ENCODE data around the gene ARHGEF17. TPM values are rescaled to one million over a fixed set of nuclear protein-coding genes. Genes with fewer than 3 reads are reported as not detected.

Gene ARHGEF17
- total and polyA plus RNA-seq, 3 donors from 2014 or later, result 29.4 to 58.5 (median 50.1) TPM

- Histone ChIP-seq H3K9me3 (no peaks in the 10 kb centered on the region), H3K4me3 (no peak overlapping the region), H3K27ac (no peak overlapping the region), H3K36me3 (ENCODE audit: low read depth, missing control alignments) (no peaks in the 10 kb centered on the region), H3K4me1 (no peaks in the 10 kb centered on the region), H3K27me3 (no peaks in the 10 kb centered on the region)
- DNase-seq, result no peak
- TF ChIP-seq POLR2A (IDR thresholded peaks at IDR 0.05) (no peak), CTCF (IDR thresholded peaks at IDR 0.05) (no peak)
- WGBS, 2 donors, result 79 to 84% methylated on average over 4 of the region's 4 CpGs
- intact Hi-C loops (cut with DNase I; ENCODE audit: low total_unique reads), result no loop called here
Measured at GRCh38 chr11:73266646-73267020, 41.4 kb upstream of the ARHGEF17 start.

DNA sequence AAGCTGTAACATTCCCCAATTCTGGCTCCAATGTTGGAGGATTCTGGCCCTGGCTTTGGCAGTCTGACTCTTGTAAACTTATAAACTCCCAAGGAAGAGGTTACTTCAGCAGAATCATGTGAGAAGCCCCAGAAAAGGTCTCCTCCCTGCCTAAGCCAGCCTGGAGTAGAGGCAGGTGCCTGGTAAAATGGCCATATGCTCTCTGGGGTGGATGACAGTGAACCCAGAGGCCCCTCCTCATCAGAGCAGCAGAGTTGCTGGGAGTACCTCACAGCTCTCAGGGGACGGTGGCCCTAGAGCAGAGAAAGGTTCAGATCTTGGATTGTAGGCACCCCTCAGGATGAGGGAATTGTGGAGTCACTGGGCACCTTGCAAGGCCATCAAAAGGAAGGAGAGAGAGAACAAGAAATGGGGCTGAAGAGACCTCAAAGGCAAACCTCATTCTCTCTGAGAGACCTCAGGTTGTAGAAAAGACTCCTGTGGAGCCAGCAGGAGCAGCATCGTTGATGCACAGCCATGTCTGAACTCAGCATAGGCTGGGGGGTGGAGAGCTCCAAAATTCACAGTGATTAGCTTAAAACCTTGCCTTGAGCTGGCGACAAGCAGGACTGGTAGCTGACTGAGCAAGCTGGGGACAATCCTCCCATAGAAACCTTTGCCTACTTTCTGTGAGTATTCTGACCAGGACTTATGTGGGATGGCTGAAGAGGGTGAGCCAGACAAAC lies 40.8 kb upstream of the ARHGEF17 start:
- DNase-seq, result no peak
- Histone ChIP-seq H3K27me3 (no peaks in the 10 kb centered on the region), H3K36me3 (ENCODE audit: low read depth, missing control alignments) (no peaks in the 10 kb centered on the region), H3K9me3 (no peaks in the 10 kb centered on the region), H3K4me3 (no peak overlapping the region), H3K4me1 (no peaks in the 10 kb centered on the region), H3K27ac (no peak overlapping the region)
- no peak for TF ChIP-seq POLR2A (IDR thresholded peaks at IDR 0.05)
- no peak for TF ChIP-seq CTCF (IDR thresholded peaks at IDR 0.05)
- intact Hi-C loops (cut with DNase I; ENCODE audit: low total_unique reads), result no loop called here
- WGBS, 2 donors, result 87 to 90% methylated on average over 3 of the region's 3 CpGs

DNA sequence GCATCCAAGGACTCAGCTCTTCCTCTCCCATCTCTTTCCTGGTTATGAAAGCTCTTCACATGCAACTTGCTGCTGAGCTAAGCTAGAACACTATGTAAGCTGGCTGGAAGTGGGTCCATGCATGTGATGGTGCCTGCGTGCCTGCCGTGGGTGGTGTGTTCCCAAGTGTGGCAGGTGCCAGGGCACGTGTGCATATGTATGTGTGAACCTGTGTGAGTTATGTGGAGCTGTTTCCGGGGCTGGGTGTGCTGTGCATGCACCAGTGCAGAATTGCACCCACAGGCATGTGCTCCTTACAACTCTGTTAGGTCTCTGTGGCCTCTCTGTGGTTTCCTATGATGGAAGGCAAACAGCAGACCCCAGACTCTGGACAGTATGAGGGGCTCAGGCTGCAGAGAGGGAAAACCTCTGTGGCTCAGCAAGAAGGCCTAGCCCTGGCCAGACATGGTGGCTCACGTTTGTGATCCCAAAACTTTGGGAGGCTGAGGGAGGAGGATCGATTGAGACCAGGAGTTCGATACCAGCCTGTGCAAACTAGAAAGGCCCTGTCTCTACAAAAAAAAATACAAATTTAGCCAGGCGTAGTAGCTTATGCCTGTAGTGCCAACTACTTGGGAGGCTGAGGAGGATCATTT lies 40.1 kb upstream of the ARHGEF17 start:
- intact Hi-C loops (cut with DNase I; ENCODE audit: low total_unique reads), result no loop called here
- 91 to 95% methylated on average over 8 of the region's 8 CpGs for WGBS, 2 donors
- no peak for DNase-seq
- H3K27me3 ChIP-seq, result no peaks in the 10 kb centered on the region
- H3K9me3 ChIP-seq, result no peaks in the 10 kb centered on the region
- H3K27ac ChIP-seq, result no peak overlapping the region
- no peaks in the 10 kb centered on the region for H3K4me1 ChIP-seq
- H3K36me3 ChIP-seq (ENCODE audit: low read depth, missing control alignments), result no peaks in the 10 kb centered on the region
- TF ChIP-seq POLR2A (IDR thresholded peaks at IDR 0.05) (no peak), CTCF (IDR thresholded peaks at IDR 0.05) (no peak)
- H3K4me3 ChIP-seq, result no peak overlapping the region

DNA sequence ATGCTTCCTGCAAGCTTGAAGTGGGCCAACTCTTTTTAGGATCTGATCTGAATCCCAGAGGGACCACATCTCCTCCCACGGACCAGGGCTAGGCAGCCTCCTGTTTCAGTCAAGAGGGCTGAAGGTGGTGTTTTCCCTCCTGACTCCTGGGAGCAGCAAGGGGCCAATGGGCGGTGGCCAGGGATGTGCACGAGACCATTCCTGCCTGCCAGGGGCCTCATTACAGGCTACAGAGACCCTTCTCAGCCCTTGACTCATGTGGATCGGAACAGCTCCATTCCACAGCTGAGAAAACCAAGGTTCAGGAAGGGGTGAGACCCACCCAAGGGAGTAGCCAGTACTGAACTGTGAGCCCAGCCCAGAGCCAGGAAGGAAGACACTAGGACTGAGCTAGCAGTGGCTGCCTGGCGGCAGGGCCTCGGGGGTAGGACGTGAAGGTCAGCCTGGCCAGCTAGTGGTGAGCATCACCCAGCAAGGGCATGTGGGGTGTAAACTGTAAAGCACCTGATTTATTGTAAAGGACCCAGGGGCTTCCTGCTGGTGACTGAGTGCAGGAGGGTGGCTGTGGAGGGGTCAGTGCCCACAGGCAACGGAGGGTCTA lies 39.3 kb upstream of the ARHGEF17 start:
- no peak for DNase-seq
- H3K9me3 ChIP-seq, result no peaks in the 10 kb centered on the region
- intact Hi-C loops (cut with DNase I; ENCODE audit: low total_unique reads), result no loop called here
- H3K4me3 ChIP-seq, result no peak overlapping the region
- no peaks in the 10 kb centered on the region for H3K4me1 ChIP-seq
- no peak for TF ChIP-seq POLR2A (IDR thresholded peaks at IDR 0.05)
- no peak for TF ChIP-seq CTCF (IDR thresholded peaks at IDR 0.05)
- 83 to 93% methylated on average over 4 to 8 of the region's 8 CpGs for WGBS, 2 donors
- no peak overlapping the region for H3K27ac ChIP-seq
- H3K36me3 ChIP-seq (ENCODE audit: low read depth, missing control alignments), result no peaks in the 10 kb centered on the region
- no peaks in the 10 kb centered on the region for H3K27me3 ChIP-seq

Data from testis (tissue), 3 donors.